SJCRH30 (cell line): ENCODE measurements around the gene INTS4. TPM values are rescaled to one million over a fixed set of nuclear protein-coding genes. Genes with fewer than 3 reads are reported as not detected.
"Not testable (repeated sequence)": the region's sequence is repeated elsewhere in the genome, so short reads cannot be mapped to it uniquely, and the experiment has no call there.

Source experiments
- DNase-seq, 2 experiments: peaks; one replicate each; pipeline ENCODE4 v3.0.0-alpha.2; 2015 to 2020
- H3K27ac ChIP-seq: fragments of 250-450 bp; sonication (Bioruptor Pico); 2 replicates; pipeline ENCODE4 v1.5.1; 2020; ENCODE audit warnings: mild to moderate bottlenecking, moderate library complexity
- H3K27me3 ChIP-seq: fragments of 250-450 bp; sonication (Bioruptor Pico); 2 replicates; pipeline ENCODE4 v1.5.1; 2020; ENCODE audit warnings: mild to moderate bottlenecking, moderate library complexity
- H3K36me3 ChIP-seq: fragments of 250-450 bp; sonication (Bioruptor Pico); 2 replicates; pipeline ENCODE4 v1.5.1; 2020; ENCODE audit warnings: mild to moderate bottlenecking, moderate library complexity
- H3K4me1 ChIP-seq: fragments of 250-450 bp; sonication (Bioruptor Pico); 2 replicates; pipeline ENCODE4 v1.5.1; 2020; ENCODE audit warnings: mild to moderate bottlenecking, moderate library complexity
- H3K4me3 ChIP-seq: fragments of 250-450 bp; sonication (Bioruptor Pico); 2 replicates; pipeline ENCODE4 v1.5.1; 2020; ENCODE audit warnings: mild to moderate bottlenecking, moderate library complexity
- H3K9me3 ChIP-seq: fragments of 250-450 bp; sonication (Bioruptor Pico); replicated peaks from 2 replicates; pipeline ENCODE4 v1.5.1; 2020; ENCODE audit warnings: mild to moderate bottlenecking, moderate library complexity
- total RNA-seq: library from RNA; depleted of rRNA; stranded (reverse); fragments of >200 nt; shearing (Covaris generic); gene quantifications from 2 replicates; pipeline ENCODE4 v1.2.3, GENCODE V29; 2014

Gene INTS4
- total RNA-seq, 1 experiment from 2014 or later, result 33.0 TPM

DNA sequence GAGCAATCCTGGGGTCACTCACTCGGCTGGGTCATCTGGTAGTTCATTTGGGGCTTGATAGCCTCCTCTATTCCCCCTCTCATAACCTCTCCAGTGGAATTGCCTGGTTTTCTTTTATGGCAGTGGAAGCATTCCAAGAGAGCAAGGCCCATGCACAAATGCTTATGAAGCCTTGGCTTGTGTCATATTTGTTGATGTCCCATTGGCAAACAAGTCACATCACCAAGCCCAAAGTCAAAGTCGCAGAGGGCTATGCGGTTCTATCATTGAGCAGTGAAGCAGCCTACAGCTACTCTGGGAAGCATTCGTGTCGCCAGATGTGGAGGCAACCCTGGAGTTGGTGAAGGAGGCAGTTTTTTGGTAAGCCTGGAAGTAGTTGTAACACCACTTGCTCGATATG, 16.3 kb upstream of the INTS4 start:
- H3K9me3 ChIP-seq, result no peaks in the 10 kb centered on the region
- no peaks in the 10 kb centered on the region for H3K36me3 ChIP-seq
- DNase-seq, result no peak
- no peak overlapping the region for H3K4me3 ChIP-seq
- no peaks in the 10 kb centered on the region for H3K27me3 ChIP-seq
- no peaks in the 10 kb centered on the region for H3K4me1 ChIP-seq
- H3K27ac ChIP-seq, result no peak overlapping the region

DNA sequence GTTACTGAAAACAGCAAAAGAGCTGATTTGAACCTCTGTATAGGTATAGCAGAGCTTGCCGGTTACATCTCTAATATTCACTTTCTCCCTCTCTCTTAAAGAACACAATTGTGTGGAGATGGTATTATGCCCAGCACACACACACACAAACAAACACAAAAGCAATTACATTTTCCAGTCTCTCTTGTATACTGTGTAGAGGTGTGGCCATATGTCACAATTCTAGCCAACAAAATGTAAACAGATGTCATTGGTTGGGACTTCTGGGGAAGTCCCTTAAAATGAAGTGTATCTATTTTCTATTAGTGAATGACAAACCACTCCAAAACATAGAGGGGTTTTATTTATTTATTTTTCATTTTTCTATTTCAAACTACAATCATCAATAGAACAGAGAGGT, 15.8 kb upstream of the INTS4 start:
- Histone ChIP-seq H3K9me3 (no peaks in the 10 kb centered on the region), H3K36me3 (no peaks in the 10 kb centered on the region), H3K27ac (no peak overlapping the region), H3K4me1 (no peaks in the 10 kb centered on the region), H3K27me3 (no peaks in the 10 kb centered on the region), H3K4me3 (no peak overlapping the region)
- no peak for DNase-seq

DNA sequence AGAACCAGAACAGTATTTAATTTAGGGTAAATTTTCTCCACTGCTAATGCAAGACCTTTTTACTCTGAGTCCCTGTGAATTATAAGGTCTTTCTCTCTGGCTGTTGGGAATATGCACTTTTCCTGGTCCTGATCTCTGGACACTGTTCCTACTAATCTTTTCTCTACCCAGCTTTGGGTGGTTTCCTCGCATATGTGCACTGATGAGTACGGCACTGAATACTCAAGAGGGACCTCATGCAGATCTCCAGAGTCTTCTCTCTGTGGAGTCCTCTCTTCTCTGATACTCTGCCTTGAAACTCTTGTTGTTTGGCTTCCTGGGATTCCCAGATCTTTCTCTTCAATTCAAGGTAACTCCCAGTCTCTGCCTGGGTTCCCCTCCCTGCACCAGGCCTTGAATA, 14.6 kb upstream of the INTS4 start:
- Histone ChIP-seq H3K27ac (no peak overlapping the region), H3K4me3 (no peak overlapping the region), H3K27me3 (no peaks in the 10 kb centered on the region), H3K36me3 (no peaks in the 10 kb centered on the region), H3K9me3 (no peaks in the 10 kb centered on the region), H3K4me1 (no peaks in the 10 kb centered on the region)
- DNase-seq, result no peak

DNA sequence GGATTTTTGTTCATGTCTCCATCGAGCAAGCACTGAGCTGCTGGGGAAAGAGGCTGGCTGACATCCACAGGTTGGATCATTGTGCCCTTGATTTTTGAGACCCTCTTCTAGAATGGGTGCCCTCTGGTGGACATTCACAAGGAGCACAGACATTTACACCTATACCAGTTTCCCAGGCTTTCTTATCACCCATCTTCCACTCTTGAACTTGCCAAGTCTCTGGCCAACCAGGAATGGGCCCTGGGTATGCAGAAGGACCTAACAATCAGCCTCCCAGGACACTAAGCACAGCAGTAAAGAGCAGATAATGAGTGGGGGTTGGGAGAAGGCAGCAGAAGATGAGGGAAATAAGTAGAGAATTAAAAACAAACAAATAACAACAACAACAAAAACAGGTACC, 5.7 kb upstream of the INTS4 start:
- Histone ChIP-seq H3K27ac (no peak overlapping the region), H3K27me3 (no peaks in the 10 kb centered on the region), H3K36me3 (no peaks in the 10 kb centered on the region), H3K4me3 (no peak overlapping the region), H3K4me1 (no peaks in the 10 kb centered on the region), H3K9me3 (no peaks in the 10 kb centered on the region)
- peak; percentile 59 to 86 for DNase-seq

DNA sequence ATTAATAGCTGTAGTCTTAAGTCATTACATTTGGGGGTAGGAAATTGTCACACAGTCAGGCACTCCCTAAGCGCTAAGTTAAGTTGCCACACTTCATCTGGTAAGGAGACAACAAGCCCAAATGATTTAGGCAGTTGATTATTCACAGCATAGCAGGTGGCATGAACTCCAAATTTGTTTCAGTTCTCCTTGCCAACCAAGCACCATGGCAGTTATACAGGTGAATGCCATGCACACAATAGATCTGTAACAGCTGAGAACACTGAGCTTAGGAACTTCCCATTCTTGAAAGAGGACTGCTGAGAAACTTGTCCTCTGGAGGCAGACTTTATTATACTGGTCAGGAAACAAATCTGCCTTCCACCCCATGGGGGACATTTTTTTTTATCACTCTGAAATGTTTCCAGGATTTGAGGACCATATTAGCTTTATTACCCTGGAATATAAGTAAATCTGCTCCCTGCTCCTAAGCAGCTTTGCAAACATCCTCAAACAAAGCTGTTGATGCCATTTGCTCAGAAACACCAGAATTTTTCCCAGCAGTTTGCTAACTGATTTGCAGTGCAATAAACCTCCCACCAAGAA, 5.1 kb upstream of the INTS4 start:
- Histone ChIP-seq H3K9me3 (no peaks in the 10 kb centered on the region), H3K4me3 (no peak overlapping the region), H3K4me1 (no peaks in the 10 kb centered on the region), H3K27ac (no peak overlapping the region), H3K27me3 (no peaks in the 10 kb centered on the region), H3K36me3 (no peaks in the 10 kb centered on the region)
- DNase-seq, result no peak

DNA sequence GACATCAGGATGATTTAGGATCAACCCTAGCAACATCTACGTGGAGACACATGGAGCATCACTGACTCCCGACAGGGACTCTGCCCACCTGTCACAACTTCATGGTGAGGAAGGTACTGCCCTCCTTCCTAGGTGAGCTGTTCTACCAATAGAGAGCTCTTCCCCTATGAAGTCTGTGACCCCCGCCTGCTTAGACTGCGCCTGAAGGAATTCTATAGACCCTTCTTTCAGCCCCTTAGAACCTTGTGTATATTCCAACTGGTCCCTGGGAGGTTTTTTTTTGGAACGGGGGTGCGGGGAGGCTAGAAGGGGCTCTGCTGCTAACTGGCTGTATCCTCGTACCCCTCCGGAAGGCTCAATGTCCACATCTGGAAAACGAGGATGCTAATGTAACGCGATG, 566 bp downstream of the INTS4 start:
- H3K4me3 ChIP-seq, result peak overlapping the region; percentile 76
- peak overlapping the region; percentile 49; the same call in 1 of the 2 replicates for H3K27ac ChIP-seq
- H3K36me3 ChIP-seq, result peaks cover 6% of the 10 kb centered on the region; the same call in 1 of the 2 replicates
- no peaks in the 10 kb centered on the region for H3K9me3 ChIP-seq
- no peaks in the 10 kb centered on the region for H3K4me1 ChIP-seq
- DNase-seq, result no peak
- H3K27me3 ChIP-seq, result no peaks in the 10 kb centered on the region

DNA sequence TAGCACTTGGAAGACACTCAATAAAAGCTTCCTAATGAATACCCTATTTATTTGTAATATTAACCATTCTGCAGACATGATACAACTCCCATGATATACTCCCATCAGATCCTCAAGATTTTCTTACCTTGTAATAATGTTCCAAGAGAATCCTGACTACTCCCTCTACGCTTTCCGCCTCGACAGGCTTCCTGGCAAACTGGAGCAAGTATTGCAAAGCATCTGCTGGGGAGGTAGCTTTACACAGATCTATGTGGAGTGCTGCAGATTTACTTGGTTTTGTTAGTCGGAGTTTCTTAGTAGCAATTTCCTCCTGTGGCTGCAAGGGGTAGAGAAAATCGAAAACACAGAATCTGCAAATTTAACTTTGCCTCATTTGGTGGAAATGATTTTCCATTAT, 3.5 kb downstream of the INTS4 start:
- H3K27ac ChIP-seq, result no peak overlapping the region
- H3K36me3 ChIP-seq, result peaks cover 19% of the 10 kb centered on the region; the same call in 1 of the 2 replicates
- no peak overlapping the region for H3K4me3 ChIP-seq
- no peaks in the 10 kb centered on the region for H3K9me3 ChIP-seq
- DNase-seq, result no peak
- no peaks in the 10 kb centered on the region for H3K27me3 ChIP-seq
- no peaks in the 10 kb centered on the region for H3K4me1 ChIP-seq

DNA sequence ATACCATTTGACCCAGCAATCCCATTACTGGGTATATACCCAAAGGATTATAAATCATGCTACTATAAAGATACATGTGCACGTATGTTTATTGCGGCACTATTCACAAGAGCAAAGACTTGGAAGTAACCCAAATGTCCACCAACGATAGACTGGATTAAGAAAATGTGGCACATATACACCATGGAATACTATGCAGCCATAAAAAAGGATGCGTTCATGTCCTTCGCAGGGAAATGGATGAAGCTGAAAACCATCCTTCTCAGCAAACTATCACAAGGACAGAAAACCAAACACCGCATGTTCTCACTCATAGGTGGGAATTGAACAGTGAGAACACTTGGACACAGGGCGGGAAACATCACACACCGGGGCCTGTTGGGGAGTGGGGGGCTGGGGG, 8.0 kb downstream of the INTS4 start:
- H3K4me3 ChIP-seq, DNase-seq, H3K27ac ChIP-seq, H3K4me1 ChIP-seq, H3K27me3 ChIP-seq, H3K9me3 ChIP-seq: not testable (repeated sequence)
- H3K36me3 ChIP-seq, result peaks cover 23% of the 10 kb centered on the region

DNA sequence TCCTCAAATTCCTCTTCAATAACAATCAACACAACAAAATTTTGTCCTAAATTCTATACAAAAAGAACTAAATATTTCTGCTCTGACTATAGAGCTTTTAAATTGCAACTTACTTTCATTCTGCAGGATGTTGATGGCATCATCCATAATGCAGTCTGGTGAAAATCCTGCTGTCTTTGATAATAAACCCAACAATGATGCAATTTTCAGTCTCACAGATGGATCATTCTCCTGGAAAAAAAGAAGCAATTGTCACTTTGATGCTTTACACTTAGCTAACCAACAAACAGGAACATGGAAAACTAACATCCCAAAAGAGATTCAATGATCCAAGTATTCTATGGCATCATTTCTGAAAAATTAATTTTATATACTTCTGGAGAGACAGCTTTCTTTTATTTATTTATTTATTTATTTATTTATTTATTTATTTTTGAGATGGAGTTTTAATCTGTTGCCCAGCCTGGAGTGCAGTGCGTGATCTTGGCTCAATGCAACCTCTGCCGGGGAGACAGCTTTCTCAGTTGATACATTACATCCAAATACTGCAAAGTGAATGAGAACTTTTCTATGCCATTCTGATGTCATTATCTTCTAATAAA, 13.0 kb downstream of the INTS4 start:
- Histone ChIP-seq H3K4me3 (no peak overlapping the region), H3K36me3 (peaks cover 27% of the 10 kb centered on the region), H3K4me1 (no peaks in the 10 kb centered on the region), H3K27ac (no peak overlapping the region), H3K9me3 (no peaks in the 10 kb centered on the region; the same call in 1 of the 2 replicates), H3K27me3 (no peaks in the 10 kb centered on the region)
- DNase-seq, result no peak

DNA sequence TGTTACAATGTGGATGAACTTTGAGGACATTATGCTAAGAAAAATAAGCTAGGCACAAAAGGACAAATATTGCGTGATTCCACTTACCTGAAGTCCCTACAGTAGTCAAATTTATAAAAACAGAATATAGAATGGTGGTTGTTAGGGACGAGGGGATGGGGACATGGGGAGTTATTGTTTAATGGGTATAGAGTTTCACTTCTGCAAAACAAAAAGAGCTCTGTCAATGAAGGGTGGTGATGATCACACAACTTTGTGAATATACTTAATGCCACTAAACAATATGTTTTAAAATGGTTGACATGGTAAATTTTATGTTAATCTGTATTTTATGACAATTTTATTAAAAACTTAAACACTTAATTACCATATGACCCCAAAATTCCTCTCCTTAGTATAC, 26.1 kb downstream of the INTS4 start:
- no peak for DNase-seq
- no peaks in the 10 kb centered on the region; the same call in 1 of the 2 replicates for H3K9me3 ChIP-seq
- H3K27ac ChIP-seq, result no peak overlapping the region
- H3K4me1 ChIP-seq, result no peaks in the 10 kb centered on the region
- H3K4me3 ChIP-seq, result no peak overlapping the region
- no peaks in the 10 kb centered on the region for H3K27me3 ChIP-seq
- H3K36me3 ChIP-seq, result peaks cover 3% of the 10 kb centered on the region; the same call in 1 of the 2 replicates

DNA sequence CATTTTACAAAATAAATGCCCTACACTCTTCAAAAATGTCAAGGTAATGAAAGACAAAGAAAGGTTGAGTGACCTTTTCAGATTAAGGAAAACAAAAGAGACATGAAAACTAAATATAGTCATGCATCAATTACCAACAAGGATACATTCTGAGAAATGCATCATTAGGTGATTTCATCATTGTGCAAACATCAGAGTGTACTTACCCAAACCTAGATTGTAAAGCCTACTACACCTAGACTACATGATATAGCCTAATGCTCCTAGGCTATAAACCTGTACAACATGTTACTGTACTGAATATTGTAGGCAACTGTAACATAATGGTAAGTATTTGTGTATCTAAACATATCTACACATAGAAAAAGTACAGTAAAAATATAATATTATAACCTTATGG, 26.7 kb downstream of the INTS4 start:
- no peak for DNase-seq
- H3K4me1 ChIP-seq, result no peaks in the 10 kb centered on the region
- H3K27me3 ChIP-seq, result no peaks in the 10 kb centered on the region
- H3K4me3 ChIP-seq, result no peak overlapping the region
- no peaks in the 10 kb centered on the region for H3K9me3 ChIP-seq
- no peaks in the 10 kb centered on the region; the same call in 1 of the 2 replicates for H3K36me3 ChIP-seq
- no peak overlapping the region for H3K27ac ChIP-seq

DNA sequence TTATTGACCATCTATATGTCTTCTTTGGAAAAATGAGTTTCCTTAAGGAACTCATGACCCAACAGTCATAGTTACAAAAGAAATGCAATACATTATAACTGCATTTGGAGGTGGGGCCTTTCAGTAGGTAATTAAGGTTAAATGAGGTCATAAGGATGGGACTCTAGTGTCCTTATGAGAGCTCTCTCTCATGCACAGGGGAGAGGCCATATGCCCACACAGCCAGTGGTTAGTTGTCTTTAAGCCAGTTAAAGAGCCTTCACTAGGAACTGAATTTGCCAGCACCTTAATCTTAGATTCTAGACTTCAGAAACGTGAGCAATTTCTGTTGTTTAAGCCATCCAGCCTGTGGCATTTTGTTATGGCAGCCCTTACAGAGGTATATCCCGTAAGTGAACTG, 27.3 kb downstream of the INTS4 start:
- H3K4me3 ChIP-seq, result no peak overlapping the region
- no peak for DNase-seq
- no peaks in the 10 kb centered on the region; the same call in none of the 2 replicates for H3K36me3 ChIP-seq
- H3K27ac ChIP-seq, result no peak overlapping the region
- H3K27me3 ChIP-seq, result no peaks in the 10 kb centered on the region
- no peaks in the 10 kb centered on the region for H3K4me1 ChIP-seq
- no peaks in the 10 kb centered on the region for H3K9me3 ChIP-seq

DNA sequence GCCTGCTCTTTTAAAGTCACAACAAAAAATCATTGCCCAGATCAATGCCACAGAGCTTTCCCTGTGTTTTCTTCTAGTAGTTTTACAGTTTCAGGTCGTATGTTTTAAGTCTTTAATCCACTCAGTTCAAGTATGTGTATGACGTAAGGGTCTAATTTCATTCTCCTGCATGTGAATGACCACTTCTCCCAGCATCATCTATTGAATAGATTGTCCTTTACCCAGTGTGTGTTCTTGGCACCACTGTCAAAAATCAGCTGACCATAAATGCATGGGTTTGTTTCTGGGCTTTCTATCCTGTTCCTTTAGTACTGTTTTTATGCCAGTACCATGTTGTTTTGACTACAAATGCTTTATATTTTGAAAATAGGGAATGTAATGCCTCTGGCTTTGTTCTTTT, 28.1 kb downstream of the INTS4 start:
- no peaks in the 10 kb centered on the region for H3K9me3 ChIP-seq
- no peak overlapping the region for H3K27ac ChIP-seq
- no peaks in the 10 kb centered on the region for H3K27me3 ChIP-seq
- no peak for DNase-seq
- H3K36me3 ChIP-seq, result no peaks in the 10 kb centered on the region; the same call in 1 of the 2 replicates
- H3K4me1 ChIP-seq, result no peaks in the 10 kb centered on the region
- no peak overlapping the region for H3K4me3 ChIP-seq

DNA sequence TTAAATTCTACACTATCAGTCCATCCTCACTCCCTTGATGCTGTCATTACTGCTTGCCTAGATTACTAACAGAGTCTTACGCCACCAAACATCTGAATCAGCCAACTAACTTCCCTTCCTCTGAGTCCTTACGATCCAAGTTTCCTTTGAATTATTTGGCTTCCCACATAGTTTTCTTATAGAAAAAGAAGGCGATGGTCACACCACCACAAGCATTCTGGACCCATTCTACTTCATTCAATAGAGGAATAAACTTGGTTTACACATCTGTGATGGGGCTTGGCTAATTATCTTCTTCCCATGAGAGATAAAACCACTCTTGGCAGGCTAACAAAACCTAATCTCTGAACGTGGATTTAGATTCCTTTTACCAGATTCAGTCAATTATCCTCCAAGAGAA, 35.0 kb downstream of the INTS4 start:
- DNase-seq, result no peak
- no peaks in the 10 kb centered on the region for H3K27me3 ChIP-seq
- H3K4me1 ChIP-seq, result no peaks in the 10 kb centered on the region
- H3K36me3 ChIP-seq, result no peaks in the 10 kb centered on the region; the same call in 1 of the 2 replicates
- H3K27ac ChIP-seq, result no peak overlapping the region
- H3K9me3 ChIP-seq, result no peaks in the 10 kb centered on the region
- H3K4me3 ChIP-seq, result no peak overlapping the region

DNA sequence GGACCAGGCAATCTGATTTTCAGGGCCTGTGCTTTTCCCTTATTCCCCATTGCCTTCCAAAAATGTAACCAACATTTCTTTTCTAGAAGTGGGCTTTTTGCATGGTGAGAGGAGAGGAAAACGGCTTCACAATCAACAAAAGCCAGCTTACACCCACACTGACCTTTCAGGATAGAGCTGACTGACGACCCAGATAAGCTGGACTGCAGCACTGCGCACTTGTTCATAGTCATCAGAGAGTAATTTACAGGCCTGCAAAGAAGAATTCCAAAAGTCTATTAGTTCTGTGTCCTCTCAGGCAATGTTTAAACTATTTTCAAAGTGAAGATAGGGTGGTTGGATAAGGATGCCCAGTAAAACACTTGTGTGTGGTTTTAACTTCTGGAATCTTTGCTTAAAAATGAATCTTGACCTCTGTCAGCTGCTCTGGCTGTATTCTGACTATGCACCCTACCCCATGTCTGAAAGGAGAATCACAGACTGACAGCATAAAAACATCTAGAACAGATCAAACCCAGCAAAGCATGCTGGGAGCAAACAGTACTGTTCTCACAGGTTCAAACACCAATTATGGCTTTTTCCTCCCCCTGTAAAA, 35.8 kb downstream of the INTS4 start:
- not testable (repeated sequence) for H3K4me1 ChIP-seq, H3K27me3 ChIP-seq, H3K4me3 ChIP-seq, DNase-seq, H3K9me3 ChIP-seq, H3K27ac ChIP-seq, H3K36me3 ChIP-seq

DNA sequence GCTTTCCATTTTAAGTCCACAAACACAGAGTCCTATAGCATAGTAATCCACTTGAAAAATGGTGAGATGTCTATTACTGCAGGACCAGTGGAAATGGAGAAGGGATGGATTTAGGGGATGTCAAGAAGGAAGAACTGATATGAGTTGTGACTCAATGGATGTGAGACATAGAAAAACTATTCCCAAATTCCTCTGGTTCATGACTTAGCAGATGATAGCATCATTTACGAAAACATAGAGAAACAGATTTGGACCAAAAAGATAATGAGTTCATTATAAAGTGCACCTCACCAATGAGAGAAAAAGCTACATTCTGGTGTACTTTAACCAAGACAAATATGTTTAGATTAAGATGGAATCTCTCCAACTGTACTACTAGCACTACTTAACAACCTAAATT, 51.2 kb downstream of the INTS4 start:
- not testable (repeated sequence) for H3K9me3 ChIP-seq, H3K27ac ChIP-seq, H3K36me3 ChIP-seq, H3K4me3 ChIP-seq, H3K4me1 ChIP-seq, H3K27me3 ChIP-seq, DNase-seq
